Endodermal cell (in vitro differentiated cells): Measurements from ENCODE around the gene GRAP2. TPM values are rescaled to one million over a fixed set of nuclear protein-coding genes. Genes with fewer than 3 reads are reported as not detected.

Experiments used
- DNase-seq: peaks from one replicate; pipeline ENCODE4 v3.0.0-alpha.2; 2017
- H3K27ac ChIP-seq: 2 replicates; pipeline ENCODE4 v1.5.1; 2013; ENCODE audit warnings: mild to moderate bottlenecking, low read depth, low read length, moderate library complexity
- H3K27me3 ChIP-seq: 2 replicates; pipeline ENCODE4 v1.6.1; 2013; ENCODE audit warnings: mild to moderate bottlenecking, low read length, moderate library complexity; ENCODE audit not compliant: insufficient read depth, control insufficient read depth, poor library complexity, severe bottlenecking
- H3K36me3 ChIP-seq: 2 replicates; pipeline ENCODE4 v1.7.0; 2013; ENCODE audit warnings: mild to moderate bottlenecking, low read length, moderate library complexity; ENCODE audit not compliant: control insufficient read depth, insufficient read depth
- H3K4me1 ChIP-seq: one replicate; pipeline ENCODE4 v1.7.0; 2013; ENCODE audit warnings: low read length; ENCODE audit not compliant: control insufficient read depth, insufficient read depth
- H3K4me3 ChIP-seq: 2 replicates; pipeline ENCODE4 v1.5.1; 2013; ENCODE audit warnings: mild to moderate bottlenecking, low read length, moderate library complexity
- H3K9ac ChIP-seq: 2 replicates; pipeline ENCODE4 v1.6.1; 2013; ENCODE audit warnings: mild to moderate bottlenecking, low read length, moderate library complexity; ENCODE audit not compliant: poor library complexity, severe bottlenecking; ENCODE audit errors: extremely low read depth
- H3K9me3 ChIP-seq: 2 replicates; pipeline ENCODE4 v1.6.1; 2013; ENCODE audit warnings: mild to moderate bottlenecking, low read length, moderate library complexity; ENCODE audit not compliant: control insufficient read depth
- H3K27ac Mint-ChIP-seq: 2 replicates; pipeline ENCODE4 v1.8.0; 2020; ENCODE audit warnings: mixed read lengths
- H3K27me3 Mint-ChIP-seq: 2 replicates; pipeline ENCODE4 v1.8.0; 2021; ENCODE audit warnings: mild to moderate bottlenecking, mixed read lengths; ENCODE audit not compliant: insufficient read depth
- H3K36me3 Mint-ChIP-seq: 2 replicates; pipeline ENCODE4 v1.8.0; 2020; ENCODE audit warnings: low read depth, mixed read lengths
- H3K4me1 Mint-ChIP-seq: 2 replicates; pipeline ENCODE4 v1.8.0; 2020; ENCODE audit warnings: mixed read lengths
- H3K4me3 Mint-ChIP-seq: 2 replicates; pipeline ENCODE4 v1.8.0; 2020; ENCODE audit warnings: mild to moderate bottlenecking, moderate library complexity, mixed read lengths
- H3K9me3 Mint-ChIP-seq: 2 replicates; pipeline ENCODE4 v1.8.0; 2020; ENCODE audit warnings: mild to moderate bottlenecking, mixed read lengths
- WGBS, 2 experiments: methylation state at CpG; one replicate each; pipeline versions ENCODE4 v1.1.5 to v1.1.7; 2013; ENCODE audit warnings: missing lambda C conversion rate in 2 of 2, mixed read lengths in 1 of 2; ENCODE audit not compliant: insufficient coverage in 1 of 2, insufficient read length in 1 of 2; 5-methylcytosine and 5-hydroxymethylcytosine counted together
- long read RNA-seq, 4 experiments: library from polyadenylated mRNA in 2 of 4; library from RNA in 1 of 4; library from capped mRNA in 1 of 4; stranded (forward) in 3 of 4; unstranded in 1 of 4; transcript quantifications; one replicate each; pipeline ENCODE4 v2.0.0, GENCODE V29; 2020 to 2021; ENCODE audit warnings: inconsistent platforms in 1 of 4
- polyA plus RNA-seq, 2 experiments: library from polyadenylated mRNA; stranded (reverse); fragments of 50-300 nt; gene quantifications; one replicate each; pipeline ENCODE4 v1.2.3, GENCODE V29; 2013
- total RNA-seq, 2 donors: library from RNA; stranded (reverse); fragmentation: NEBNext Ultra II Directional in 1 of 2; extraction: Animal tissue kit (Norgen Biotek cat#: 25700) in 1 of 2; gene quantifications; 2 replicates in 1 of 2; 3 replicates in 1 of 2; pipeline ENCODE4 v1.2.1, GENCODE V29; 2021
- TF ChIP-seq, protein P1 (sequence below): fragments of 200-600 bp; sonication (generic); conservative IDR thresholded peaks from 2 replicates; pipeline ENCODE4 v1.5.0; 2021; ENCODE audit warnings: antibody characterized with exemption, mild to moderate bottlenecking

GRAP2 gene
- total RNA-seq = under 1 TPM; 0.11 to 0.92 TPM
- 0.04 TPM for polyA plus RNA-seq (2013, experiment 1 of 2)
- polyA plus RNA-seq (2013, experiment 2 of 2) = 0.21 TPM
- long read RNA-seq, experiment 1 = 0 reads
- long read RNA-seq, experiment 2 = 0 reads
- long read RNA-seq, experiment 3, partial matches to known transcripts = 0 of 2 reads
- long read RNA-seq, experiment 3, other reads (novel, unspliced or antisense) = 2 of 2 reads
- long read RNA-seq, experiment 4, partial matches to known transcripts = 0 of 1 reads
- long read RNA-seq, experiment 4, other reads (novel, unspliced or antisense) = 1 of 1 reads

- Mint-ChIP-seq H3K27me3 (peaks cover 13% of the 10 kb centered on the region), H3K36me3 (no peaks in the 10 kb centered on the region)
Observed at GRCh38 chr22:39900306-39901227, at the start of gene GRAP2. Gene GRAP2, plus strand, starts transcription at chr22:39901084. Its CDS starts 46,023 bp downstream, at chr22:39947107.

DNA sequence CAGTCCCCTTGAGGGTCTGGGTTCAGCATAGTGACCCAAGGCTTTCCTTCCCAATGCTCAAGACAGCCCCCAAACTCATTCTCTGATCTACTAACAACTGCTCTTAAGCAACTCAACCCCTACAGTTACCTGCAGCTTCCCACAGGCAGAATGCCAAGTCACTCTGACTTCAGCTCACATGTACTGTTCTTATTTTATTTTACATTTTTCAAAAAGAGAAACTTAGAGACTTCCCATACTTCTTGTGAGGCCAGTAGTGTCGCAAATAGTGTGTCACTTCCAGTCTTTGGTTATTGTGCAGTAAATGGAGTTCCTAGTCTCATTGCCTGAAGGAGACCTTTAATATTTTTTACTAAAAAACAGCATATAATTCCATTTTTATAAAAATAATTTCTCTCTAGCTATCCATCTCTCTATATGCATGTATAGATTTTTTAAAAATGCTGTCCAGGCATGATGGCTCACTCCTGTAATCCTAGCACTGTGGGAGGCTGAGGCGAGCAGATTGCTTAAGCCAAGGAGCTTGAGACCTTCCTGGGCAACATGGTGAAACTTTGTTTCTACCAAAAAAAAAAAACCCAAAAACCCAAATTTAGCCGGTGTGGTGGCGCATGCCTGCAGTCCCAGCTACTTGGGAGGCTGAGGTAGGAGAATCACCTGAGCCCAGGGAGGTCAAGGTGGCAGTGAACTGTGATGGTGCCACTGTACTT lies 49.1 kb upstream of the GRAP2 start:
- Mint-ChIP-seq H3K4me3 (no peak overlapping the region), H3K4me1 (no peaks in the 10 kb centered on the region), H3K27ac (no peak overlapping the region), H3K9me3 (no peaks in the 10 kb centered on the region), H3K36me3 (no peaks in the 10 kb centered on the region), H3K27me3 (peaks cover 2% of the 10 kb centered on the region)
- Histone ChIP-seq H3K4me3 (no peak overlapping the region), H3K36me3 (no peaks in the 10 kb centered on the region), H3K4me1 (no peaks in the 10 kb centered on the region), H3K9ac (no peak overlapping the region), H3K27ac (no peak overlapping the region), H3K9me3 (no peaks in the 10 kb centered on the region), H3K27me3 (peaks cover 24% of the 10 kb centered on the region)
- WGBS, 2 experiments = 88 to 100% methylated on average over 1 to 4 of the region's 4 CpGs
- TF ChIP-seq, protein P1, sequence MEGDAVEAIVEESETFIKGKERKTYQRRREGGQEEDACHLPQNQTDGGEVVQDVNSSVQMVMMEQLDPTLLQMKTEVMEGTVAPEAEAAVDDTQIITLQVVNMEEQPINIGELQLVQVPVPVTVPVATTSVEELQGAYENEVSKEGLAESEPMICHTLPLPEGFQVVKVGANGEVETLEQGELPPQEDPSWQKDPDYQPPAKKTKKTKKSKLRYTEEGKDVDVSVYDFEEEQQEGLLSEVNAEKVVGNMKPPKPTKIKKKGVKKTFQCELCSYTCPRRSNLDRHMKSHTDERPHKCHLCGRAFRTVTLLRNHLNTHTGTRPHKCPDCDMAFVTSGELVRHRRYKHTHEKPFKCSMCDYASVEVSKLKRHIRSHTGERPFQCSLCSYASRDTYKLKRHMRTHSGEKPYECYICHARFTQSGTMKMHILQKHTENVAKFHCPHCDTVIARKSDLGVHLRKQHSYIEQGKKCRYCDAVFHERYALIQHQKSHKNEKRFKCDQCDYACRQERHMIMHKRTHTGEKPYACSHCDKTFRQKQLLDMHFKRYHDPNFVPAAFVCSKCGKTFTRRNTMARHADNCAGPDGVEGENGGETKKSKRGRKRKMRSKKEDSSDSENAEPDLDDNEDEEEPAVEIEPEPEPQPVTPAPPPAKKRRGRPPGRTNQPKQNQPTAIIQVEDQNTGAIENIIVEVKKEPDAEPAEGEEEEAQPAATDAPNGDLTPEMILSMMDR = no peak
- no peak for DNase-seq

More at GRCh38 chr22:39900306-39901227, at the start of gene GRAP2:
- TF ChIP-seq, protein P1 = no peak
- H3K9me3 Mint-ChIP-seq = no peaks in the 10 kb centered on the region
- Histone ChIP-seq H3K4me3 (no peak within 1 kb of the TSS), H3K27ac (no peak within 1 kb of the TSS), H3K4me1 (no peaks in the 10 kb centered on the region), H3K27me3 (peaks cover 7% of the 10 kb centered on the region), H3K9me3 (no peaks in the 10 kb centered on the region), H3K9ac (no peak within 1 kb of the TSS), H3K36me3 (no peaks in the 10 kb centered on the region)
- DNase-seq = no peak
- H3K27ac Mint-ChIP-seq = no peak within 1 kb of the TSS
- H3K4me3 Mint-ChIP-seq = no peak within 1 kb of the TSS
- no peaks in the 10 kb centered on the region for H3K4me1 Mint-ChIP-seq
- 64 to 92% methylated on average over 2 to 4 of the region's 4 CpGs for WGBS, 2 experiments

DNA sequence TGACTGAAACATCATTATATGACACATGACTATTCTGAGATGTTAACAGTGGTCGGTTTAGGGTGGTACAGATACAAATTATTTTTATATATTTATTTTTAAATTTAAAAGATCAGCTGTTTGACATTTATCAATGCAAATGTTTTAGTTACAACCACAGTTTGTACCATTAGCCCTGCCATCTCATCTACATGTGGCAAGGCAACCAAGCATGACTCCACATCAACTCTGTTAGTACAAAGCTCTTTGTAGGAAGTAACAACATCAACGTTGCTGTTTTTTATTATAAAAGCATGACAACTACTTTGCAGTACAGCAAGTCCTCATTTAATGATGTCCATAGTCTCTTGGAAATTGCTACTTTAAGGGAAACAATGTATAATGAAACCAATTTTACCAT lies 48.1 kb upstream of the GRAP2 start:
- 67 to 93% methylated on average over 1 of the region's 2 CpGs for WGBS, 2 experiments
- DNase-seq = no peak
- Histone ChIP-seq H3K4me1 (no peaks in the 10 kb centered on the region), H3K9ac (no peak overlapping the region), H3K9me3 (no peaks in the 10 kb centered on the region), H3K4me3 (no peak overlapping the region), H3K36me3 (no peaks in the 10 kb centered on the region), H3K27ac (no peak overlapping the region), H3K27me3 (peaks cover 24% of the 10 kb centered on the region)
- H3K27ac Mint-ChIP-seq = no peak overlapping the region
- TF ChIP-seq, protein P1 = no peak
- H3K4me3 Mint-ChIP-seq = no peak overlapping the region
- H3K9me3 Mint-ChIP-seq = no peaks in the 10 kb centered on the region
- no peaks in the 10 kb centered on the region for H3K36me3 Mint-ChIP-seq
- H3K27me3 Mint-ChIP-seq = peaks cover 3% of the 10 kb centered on the region
- H3K4me1 Mint-ChIP-seq = no peaks in the 10 kb centered on the region
